ENCODE measurements around the gene PANK4. TPM values are rescaled to one million over a fixed set of nuclear protein-coding genes. Genes with fewer than 3 reads are reported as not detected.
A peak's percentile ranks its signal among the peaks of the same experiment; 100 is the strongest.
"Not testable (repeated sequence)": the region's sequence is repeated elsewhere in the genome, so short reads cannot be mapped to it uniquely, and the experiment has no call there.

PANK4 gene
- total and polyA plus RNA-seq, 12 donors = 13.8 to 50.2 (median 28.4) TPM

- peaks cover 31 to 40% of the 10 kb centered on the region in 2 donors for H3K4me1 ChIP-seq (replicated peaks in 1 of 2)
- no peaks in the 10 kb centered on the region for H3K27me3 ChIP-seq
- no peaks in the 10 kb centered on the region for H3K9me3 ChIP-seq (replicated peaks in 1 of 3)
- no peak overlapping the region for H3K27ac ChIP-seq
- 81 to 91% (median 91%) methylated on average over 22 to 26 of the region's 26 CpGs for WGBS, 4 donors
- H3K36me3 ChIP-seq (replicated peaks in 1 of 2) = no peaks in the 10 kb centered on the region
- no peak for DNase-seq
- TF ChIP-seq, protein P1, sequence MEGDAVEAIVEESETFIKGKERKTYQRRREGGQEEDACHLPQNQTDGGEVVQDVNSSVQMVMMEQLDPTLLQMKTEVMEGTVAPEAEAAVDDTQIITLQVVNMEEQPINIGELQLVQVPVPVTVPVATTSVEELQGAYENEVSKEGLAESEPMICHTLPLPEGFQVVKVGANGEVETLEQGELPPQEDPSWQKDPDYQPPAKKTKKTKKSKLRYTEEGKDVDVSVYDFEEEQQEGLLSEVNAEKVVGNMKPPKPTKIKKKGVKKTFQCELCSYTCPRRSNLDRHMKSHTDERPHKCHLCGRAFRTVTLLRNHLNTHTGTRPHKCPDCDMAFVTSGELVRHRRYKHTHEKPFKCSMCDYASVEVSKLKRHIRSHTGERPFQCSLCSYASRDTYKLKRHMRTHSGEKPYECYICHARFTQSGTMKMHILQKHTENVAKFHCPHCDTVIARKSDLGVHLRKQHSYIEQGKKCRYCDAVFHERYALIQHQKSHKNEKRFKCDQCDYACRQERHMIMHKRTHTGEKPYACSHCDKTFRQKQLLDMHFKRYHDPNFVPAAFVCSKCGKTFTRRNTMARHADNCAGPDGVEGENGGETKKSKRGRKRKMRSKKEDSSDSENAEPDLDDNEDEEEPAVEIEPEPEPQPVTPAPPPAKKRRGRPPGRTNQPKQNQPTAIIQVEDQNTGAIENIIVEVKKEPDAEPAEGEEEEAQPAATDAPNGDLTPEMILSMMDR (IDR thresholded peaks at IDR 0.05) = no peak
- no peak for TF ChIP-seq POLR2A (IDR thresholded peaks at IDR 0.05)
- intact Hi-C loops (cut with DNase I) = no loop called here
- H3K4me3 ChIP-seq = no peak overlapping the region
Measured at GRCh38 chr1:2552189-2552588, 25.8 kb upstream of the PANK4 start.

DNA sequence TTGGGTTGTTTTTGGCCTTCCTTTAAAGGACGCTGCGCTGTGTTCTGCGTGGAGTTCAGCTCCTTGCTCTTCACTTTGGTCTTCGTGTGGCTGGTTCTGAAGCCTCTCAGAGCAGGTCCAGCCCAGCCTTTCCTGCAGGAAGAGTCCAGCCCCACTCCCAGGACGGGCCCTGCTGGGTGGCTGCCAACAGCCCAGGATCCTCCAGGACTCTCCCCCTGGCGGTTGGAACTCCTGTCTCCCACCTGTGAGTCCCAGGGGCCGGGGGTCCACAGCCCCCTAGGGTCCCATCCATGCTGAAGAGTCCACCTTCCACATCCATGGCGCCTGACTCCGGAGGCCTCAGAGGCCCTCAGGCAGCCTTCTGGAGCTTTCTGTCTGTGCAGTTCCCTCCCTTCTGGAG is 25.1 kb upstream of the PANK4 start:
- H3K9me3 ChIP-seq (replicated peaks in 1 of 3); H3K27me3 ChIP-seq; intact Hi-C loops (cut with DNase I); H3K36me3 ChIP-seq (replicated peaks in 1 of 2); H3K4me3 ChIP-seq: not testable (repeated sequence)
- 68 to 72% (median 70%) methylated on average over 6 to 9 of the region's 9 CpGs for WGBS, 4 donors
- Histone ChIP-seq H3K27ac (peak overlapping the region in 1 of 5 donors; percentile 58), H3K4me1 (replicated peaks in 1 of 2) (peaks cover 35 to 43% of the 10 kb centered on the region in 2 donors)
- peak in 1 of 7 donors; percentile 45 for DNase-seq

DNA sequence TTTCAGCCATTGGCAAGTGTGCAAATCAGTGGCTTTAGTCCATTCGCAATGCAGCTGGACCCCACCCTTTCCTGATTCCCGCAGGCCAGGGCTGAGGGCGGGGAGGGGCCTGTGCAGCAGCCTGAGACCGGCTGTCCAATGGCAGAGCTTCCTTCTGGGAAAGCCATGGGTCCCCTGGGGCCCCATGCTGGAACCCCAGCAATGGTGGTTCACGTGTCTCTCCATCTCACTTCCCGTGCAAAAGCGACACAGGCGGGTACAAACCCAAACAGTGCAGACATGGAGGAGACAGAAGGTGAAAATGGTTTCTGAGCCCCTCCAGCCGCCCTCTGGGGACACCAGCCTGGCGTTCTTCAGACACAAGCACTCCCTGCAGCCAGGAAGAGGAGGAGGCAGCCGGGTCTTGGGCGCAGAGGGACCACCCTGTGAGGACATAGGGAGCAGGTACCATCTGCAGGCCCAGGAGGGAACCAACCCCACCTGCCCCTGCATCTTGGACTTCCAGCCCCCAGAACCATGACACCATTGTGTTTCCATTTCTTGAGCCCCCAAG is 24.0 kb upstream of the PANK4 start:
- DNase-seq; H3K4me3 ChIP-seq; H3K9me3 ChIP-seq (replicated peaks in 1 of 3); H3K36me3 ChIP-seq (replicated peaks in 1 of 2); intact Hi-C loops (cut with DNase I); H3K27me3 ChIP-seq: not testable (repeated sequence)
- Histone ChIP-seq H3K27ac (peak overlapping the region in 1 of 5 donors; percentile 14), H3K4me1 (replicated peaks in 1 of 2) (peaks cover 37 to 48% of the 10 kb centered on the region in 2 donors)
- WGBS, 4 donors = 65 to 75% (median 70%) methylated on average over 7 to 10 of the region's 12 CpGs

GRCh38 chr1:2549367-2550029 is 23.1 kb upstream of the PANK4 start:
- H3K9me3 ChIP-seq (replicated peaks in 1 of 3); DNase-seq; H3K36me3 ChIP-seq (replicated peaks in 1 of 2); H3K27me3 ChIP-seq: not testable (repeated sequence)
- intact Hi-C loops (cut with DNase I) = loop anchor here (5.0 to 10.0 kb wide), 3 partner anchors 132 to 355 kb away; partner anchors contain the start of genes FAAP20 (in 1 of the 2) and PEX10 (in 1 of the 2)
- 77 to 88% (median 78%) methylated on average over 10 to 23 of the region's 28 CpGs for WGBS, 4 donors
- Histone ChIP-seq H3K4me1 (replicated peaks in 1 of 2) (peaks cover 41 to 49% of the 10 kb centered on the region in 2 donors), H3K27ac (peak overlapping the region; percentile 91 to 98 (median 95)), H3K4me3 (peak overlapping the region in 1 of 4 donors; percentile 40)

- intact Hi-C loops (cut with DNase I) = loop anchor here (5.0 to 10.0 kb wide), 3 partner anchors 131 to 353 kb away; partner anchors contain the start of genes FAAP20 (in 1 of the 2) and PEX10 (in 1 of the 2)
- DNase-seq = peak; percentile 82 to 94 (median 88)
- Histone ChIP-seq H3K36me3 (replicated peaks in 1 of 2) (no peaks in the 10 kb centered on the region), H3K4me3 (peak overlapping the region in 2 of 4 donors; percentile 1 to 40), H3K27me3 (no peaks in the 10 kb centered on the region), H3K9me3 (replicated peaks in 1 of 3) (no peaks in the 10 kb centered on the region), H3K27ac (peak overlapping the region; percentile 91 to 98 (median 95)), H3K4me1 (replicated peaks in 1 of 2) (peaks cover 41 to 50% of the 10 kb centered on the region in 2 donors)
- no peak for TF ChIP-seq POLR2A (IDR thresholded peaks at IDR 0.05)
- TF ChIP-seq, protein P1 (IDR thresholded peaks at IDR 0.05) = peak; percentile 90 to 97 (median 93)
- WGBS, 4 donors = 7 to 13% (median 11%) methylated on average over 3 to 17 of the region's 17 CpGs
Measured at GRCh38 chr1:2548068-2548589, 21.7 kb upstream of the PANK4 start.
